CD8-positive, alpha-beta memory T cell (primary cell): Measurements from ENCODE around the gene MRPL45. TPM values are rescaled to one million over a fixed set of nuclear protein-coding genes. Genes with fewer than 3 reads are reported as not detected.

Source experiments
- CTCF ChIA-PET: fragments of 350-600 bp; sonication (Branson Sonifier 250); formaldehyde crosslinking; loops from one replicate; lab custom pipeline; 2021; ENCODE audit warnings: antibody characterized with exemption; lab: Charles Lee
- POLR2A ChIA-PET: fragments of 350-600 bp; sonication (Branson Sonifier 250); formaldehyde crosslinking; loops from one replicate; lab custom pipeline; 2021; ENCODE audit warnings: antibody characterized with exemption; lab: Charles Lee
- DNase-seq, 5 donors: peaks; one replicate each; pipeline versions ENCODE4 v3.0.0 to v3.0.0-alpha.2; 2020 to 2022; ENCODE audit warnings: mixed read lengths in 1 of 5
- H3K27ac ChIP-seq: one replicate; pipeline ENCODE4 v1.7.0; 2013; ENCODE audit warnings: low read depth, mild to moderate bottlenecking, low read length, moderate library complexity
- H3K27me3 ChIP-seq: 2 replicates; pipeline ENCODE4 v1.7.0; 2013; ENCODE audit warnings: low read length, mild to moderate bottlenecking; ENCODE audit not compliant: insufficient read depth, poor library complexity, severe bottlenecking
- H3K36me3 ChIP-seq: 2 replicates; pipeline ENCODE4 v1.7.0; 2013; ENCODE audit warnings: mild to moderate bottlenecking, low read length, moderate library complexity; ENCODE audit not compliant: insufficient read depth
- H3K4me1 ChIP-seq: 2 replicates; pipeline ENCODE4 v1.7.0; 2013; ENCODE audit warnings: mild to moderate bottlenecking, low read length, moderate library complexity; ENCODE audit not compliant: insufficient read depth
- H3K4me3 ChIP-seq: 2 replicates; pipeline ENCODE4 v1.7.0; 2013; ENCODE audit warnings: mild to moderate bottlenecking, low read length
- H3K9me3 ChIP-seq: 2 replicates; pipeline ENCODE4 v1.7.0; 2013; ENCODE audit warnings: mild to moderate bottlenecking, low read length
- H3K27ac Mint-ChIP-seq, 8 donors: one replicate each; pipeline ENCODE4 v1.8.0; 2020 to 2021; ENCODE audit warnings: mixed read lengths in 8 of 8, mild to moderate bottlenecking in 6 of 8, inconsistent platforms in 3 of 8, moderate library complexity in 3 of 8
- H3K27me3 Mint-ChIP-seq, 2 donors: one replicate each; pipeline ENCODE4 v1.8.0; 2020 to 2021; ENCODE audit warnings: mixed read lengths in 2 of 2, mild to moderate bottlenecking in 1 of 2, moderate library complexity in 1 of 2
- H3K36me3 Mint-ChIP-seq, 3 donors: one replicate each; pipeline ENCODE4 v1.8.0; 2020 to 2021; ENCODE audit warnings: mixed read lengths in 3 of 3, inconsistent platforms in 1 of 3, mild to moderate bottlenecking in 1 of 3
- H3K4me1 Mint-ChIP-seq, 3 donors: one replicate each; pipeline ENCODE4 v1.8.0; 2020 to 2021; ENCODE audit warnings: mixed read lengths in 3 of 3, inconsistent platforms in 1 of 3, mild to moderate bottlenecking in 1 of 3
- H3K4me3 Mint-ChIP-seq, 7 donors: one replicate each; pipeline ENCODE4 v1.8.0; 2020 to 2021; ENCODE audit warnings: mixed read lengths in 7 of 7, mild to moderate bottlenecking in 6 of 7, moderate library complexity in 4 of 7, inconsistent platforms in 2 of 7
- H3K9me3 Mint-ChIP-seq, 5 donors: one replicate each; pipeline ENCODE4 v1.8.0; 2020 to 2022; ENCODE audit warnings: mixed read lengths in 5 of 5, mild to moderate bottlenecking in 3 of 5, moderate library complexity in 2 of 5, inconsistent platforms in 1 of 5
- polyA plus RNA-seq: library from polyadenylated mRNA; unstranded; fragments of 300-500 nt; fragmentation: Illumina TruSeq; gene quantifications from one replicate; pipeline ENCODE4 v1.2.3, GENCODE V29; 2021
- total RNA-seq, 2 experiments: library from RNA; stranded (reverse); gene quantifications; one replicate each; pipeline ENCODE4 v1.2.3, GENCODE V29; 2021

Gene MRPL45
- total and polyA plus RNA-seq, 3 experiments from 2014 or later = 25.7 to 74.5 (median 70.0) TPM

GRCh38 chr17:38358586-38359513 is 61.9 kb downstream of the MRPL45 start:
- no peak overlapping the region for H3K4me3 Mint-ChIP-seq
- Histone ChIP-seq H3K9me3 (no peaks in the 10 kb centered on the region), H3K36me3 (no peaks in the 10 kb centered on the region), H3K27me3 (no peaks in the 10 kb centered on the region), H3K4me3 (no peak overlapping the region), H3K4me1 (peaks cover 8% of the 10 kb centered on the region), H3K27ac (no peak overlapping the region)
- no peak for DNase-seq
- H3K9me3 Mint-ChIP-seq = no peaks in the 10 kb centered on the region
- peak overlapping the region in 1 of 8 donors; percentile 14 for H3K27ac Mint-ChIP-seq
- ChIA-PET CTCF (interaction anchor here (1.3 to 4.0 kb wide), 3 partner anchors 10 to 56 kb away, joined by 3 to 18 read pairs (median 4); no protein-coding TSS in a partner anchor), POLR2A (no interaction called here)
- peaks cover 31 to 54% (median 49%) of the 10 kb centered on the region in 3 donors for H3K4me1 Mint-ChIP-seq
- no peaks in the 10 kb centered on the region for H3K27me3 Mint-ChIP-seq
- H3K36me3 Mint-ChIP-seq = peaks cover 0 to 23% (median 2%) of the 10 kb centered on the region in 3 donors

GRCh38 chr17:38361694-38362465 is 64.9 kb downstream of the MRPL45 start:
- ChIA-PET CTCF (interaction anchor here (4.0 kb wide), 1 partner anchor 13 kb away, joined by 18 read pairs; no protein-coding TSS in a partner anchor), POLR2A (no interaction called here)
- Histone ChIP-seq H3K27me3 (no peaks in the 10 kb centered on the region), H3K27ac (no peak overlapping the region), H3K36me3 (no peaks in the 10 kb centered on the region), H3K4me3 (no peak overlapping the region), H3K4me1 (no peaks in the 10 kb centered on the region), H3K9me3 (no peaks in the 10 kb centered on the region)
- H3K4me1 Mint-ChIP-seq = peaks cover 12 to 29% (median 24%) of the 10 kb centered on the region in 3 donors
- H3K9me3 Mint-ChIP-seq = no peaks in the 10 kb centered on the region
- no peaks in the 10 kb centered on the region for H3K27me3 Mint-ChIP-seq
- H3K4me3 Mint-ChIP-seq = no peak overlapping the region
- peaks cover 4 to 51% (median 5%) of the 10 kb centered on the region in 3 donors for H3K36me3 Mint-ChIP-seq
- peak overlapping the region in 1 of 8 donors; percentile 32 for H3K27ac Mint-ChIP-seq
- DNase-seq = no peak

GRCh38 chr17:38363016-38363415 is 66.0 kb downstream of the MRPL45 start:
- peaks cover 8 to 58% (median 10%) of the 10 kb centered on the region in 3 donors for H3K36me3 Mint-ChIP-seq
- no peaks in the 10 kb centered on the region for H3K9me3 Mint-ChIP-seq
- POLR2A ChIA-PET = no interaction called here
- Histone ChIP-seq H3K4me3 (no peak overlapping the region), H3K9me3 (no peaks in the 10 kb centered on the region), H3K27ac (no peak overlapping the region), H3K36me3 (no peaks in the 10 kb centered on the region), H3K4me1 (no peaks in the 10 kb centered on the region), H3K27me3 (no peaks in the 10 kb centered on the region)
- no peaks in the 10 kb centered on the region for H3K27me3 Mint-ChIP-seq
- peaks cover 2 to 18% (median 15%) of the 10 kb centered on the region in 3 donors for H3K4me1 Mint-ChIP-seq
- no peak overlapping the region for H3K4me3 Mint-ChIP-seq
- DNase-seq = no peak
- CTCF ChIA-PET = no interaction called here
- H3K27ac Mint-ChIP-seq = no peak overlapping the region

- no peaks in the 10 kb centered on the region for H3K27me3 ChIP-seq
- Mint-ChIP-seq H3K4me1 (peaks cover 0 to 4% (median 0%) of the 10 kb centered on the region in 3 donors), H3K9me3 (no peaks in the 10 kb centered on the region), H3K27me3 (no peaks in the 10 kb centered on the region), H3K4me3 (no peak overlapping the region), H3K27ac (no peak overlapping the region), H3K36me3 (peaks cover 16 to 71% (median 20%) of the 10 kb centered on the region in 3 donors)
- H3K9me3 ChIP-seq = no peaks in the 10 kb centered on the region
- H3K4me1 ChIP-seq = no peaks in the 10 kb centered on the region
- no peak overlapping the region for H3K4me3 ChIP-seq
- ChIA-PET POLR2A (no interaction called here), CTCF (interaction anchor here (1.2 to 2.4 kb wide), 2 partner anchors 15 to 50 kb away, joined by 3 to 10 read pairs; no protein-coding TSS in a partner anchor)
- no peak for DNase-seq
- no peak overlapping the region for H3K27ac ChIP-seq
- no peaks in the 10 kb centered on the region for H3K36me3 ChIP-seq
Observed at GRCh38 chr17:38364741-38365140, 67.8 kb downstream of the MRPL45 start.

GRCh38 chr17:38369124-38369886 is 72.3 kb downstream of the MRPL45 start:
- Histone ChIP-seq H3K27me3 (no peaks in the 10 kb centered on the region), H3K4me1 (no peaks in the 10 kb centered on the region), H3K4me3 (no peak overlapping the region), H3K36me3 (no peaks in the 10 kb centered on the region), H3K27ac (no peak overlapping the region), H3K9me3 (no peaks in the 10 kb centered on the region)
- CTCF ChIA-PET = no interaction called here
- H3K36me3 Mint-ChIP-seq = peaks cover 23 to 72% (median 32%) of the 10 kb centered on the region in 3 donors
- H3K4me3 Mint-ChIP-seq = no peak overlapping the region
- no peak overlapping the region for H3K27ac Mint-ChIP-seq
- POLR2A ChIA-PET = no interaction called here
- no peak for DNase-seq
- no peaks in the 10 kb centered on the region for H3K4me1 Mint-ChIP-seq
- no peaks in the 10 kb centered on the region for H3K27me3 Mint-ChIP-seq
- no peaks in the 10 kb centered on the region for H3K9me3 Mint-ChIP-seq

Other genes starting within 250 kb of the MRPL45 start
- 1 to 10 TPM in 1 of 2 experiments, not detected in 1; 1.6 TPM for gene TBC1D3C, start 228.5 kb upstream of the MRPL45 start, total RNA-seq
- gene TBC1D3C, start 228.5 kb upstream of the MRPL45 start, polyA plus RNA-seq = not detected
- under 1 TPM in 1 of 2 experiments, not detected in 1; 0.24 TPM for gene TBC1D3E, start 169.2 kb upstream of the MRPL45 start, total RNA-seq
- not detected for gene TBC1D3E, start 169.2 kb upstream of the MRPL45 start, polyA plus RNA-seq
- 1 to 10 TPM in 1 of 2 experiments, not detected in 1; 1.6 TPM for gene TBC1D3, start 104.6 kb upstream of the MRPL45 start, total RNA-seq
- gene TBC1D3, start 104.6 kb upstream of the MRPL45 start, polyA plus RNA-seq = not detected
- under 1 TPM; 0.07 to 0.09 TPM for gene GPR179, start 46.8 kb downstream of the MRPL45 start, total RNA-seq
- gene GPR179, start 46.8 kb downstream of the MRPL45 start, polyA plus RNA-seq = not detected
- 10 to 100 TPM; 22.0 to 23.7 TPM for gene SOCS7, start 54.7 kb downstream of the MRPL45 start, total RNA-seq
- gene SOCS7, start 54.7 kb downstream of the MRPL45 start, polyA plus RNA-seq = 0.98 TPM
- gene ARHGAP23, start 131.3 kb downstream of the MRPL45 start, total RNA-seq = 1 to 10 TPM in 1 of 2 experiments, under 1 TPM in 1; 0.48 to 1.0 TPM
- gene ARHGAP23, start 131.3 kb downstream of the MRPL45 start, polyA plus RNA-seq = not detected